ENCODE data around the gene CDH13. TPM values are rescaled to one million over a fixed set of nuclear protein-coding genes. Genes with fewer than 3 reads are reported as not detected.

CDH13 gene
- total RNA-seq, 1 experiment from 2014 or later = 2.1 TPM

DNA sequence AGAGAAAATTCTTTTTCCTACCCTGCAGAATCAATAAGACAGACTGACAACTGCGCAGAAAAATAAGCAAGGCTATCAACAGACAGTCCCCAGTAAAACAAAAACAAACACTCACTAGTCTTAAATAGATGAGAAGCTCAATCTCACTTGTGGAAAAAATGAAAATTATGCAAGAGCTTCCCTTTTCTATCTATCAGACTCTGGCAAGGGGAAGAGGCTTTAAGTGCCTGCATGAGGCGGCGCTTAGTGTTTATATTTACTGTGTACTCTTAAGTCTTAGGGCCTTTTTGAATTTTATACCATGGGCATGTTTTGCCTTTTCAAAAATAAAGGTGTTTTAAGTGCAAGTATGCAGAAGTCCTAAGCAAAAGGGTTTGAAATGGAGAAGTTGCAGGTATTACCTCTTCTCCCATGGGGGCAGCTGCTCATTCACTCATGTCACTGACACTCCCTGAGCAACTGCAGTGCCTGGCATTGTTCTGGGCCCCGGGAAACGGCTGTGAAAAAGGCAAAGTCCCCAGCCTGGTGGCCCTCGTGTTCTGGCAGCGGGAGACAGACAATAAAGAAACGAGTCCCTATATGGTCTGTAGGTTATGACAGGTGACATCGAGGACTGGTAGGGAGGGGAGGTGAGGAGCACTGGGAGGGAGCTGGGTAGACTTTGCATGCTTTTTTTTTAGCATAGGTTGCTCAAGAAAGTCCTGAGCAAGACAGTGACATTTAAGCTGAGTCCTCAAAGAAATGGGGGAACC is 1216.2 kb downstream of the CDH13 start:
- ChIA-PET POLR2A (ENCODE audit: low non-redundant PET) (no interaction called here), CTCF (interaction anchor here (0.6 kb wide), 1 partner anchor 218 kb away, joined by 3 read pairs; no protein-coding TSS in a partner anchor)
- Histone ChIP-seq H3K4me1 (ENCODE audit: insufficient read depth, low read length, poor library complexity, severe bottlenecking) (no peaks in the 10 kb centered on the region), H3K4me3 (ENCODE audit: low read depth, low read length, poor library complexity, severe bottlenecking) (no peak overlapping the region), H3K36me3 (ENCODE audit: insufficient read depth, low read length, poor library complexity, severe bottlenecking) (no peaks in the 10 kb centered on the region), H3K27me3 (replicated peaks; ENCODE audit: insufficient read depth, low read depth, low read length, poor library complexity) (no peaks in the 10 kb centered on the region), H3K9me3 (ENCODE audit: low read depth, low read length, poor library complexity, severe bottlenecking) (no peaks in the 10 kb centered on the region), H3K27ac (ENCODE audit: low read depth, low read length, poor library complexity, severe bottlenecking) (no peak overlapping the region)
- DNase-seq (ENCODE audit: low spot score) = no peak
- intact Hi-C loops (cut with micrococcal nuclease; ENCODE audit: unreplicated experiment) = no loop called here
- no TSS peak for BruUV-seq (replicated peaks)
- TF ChIP-seq, protein P1, sequence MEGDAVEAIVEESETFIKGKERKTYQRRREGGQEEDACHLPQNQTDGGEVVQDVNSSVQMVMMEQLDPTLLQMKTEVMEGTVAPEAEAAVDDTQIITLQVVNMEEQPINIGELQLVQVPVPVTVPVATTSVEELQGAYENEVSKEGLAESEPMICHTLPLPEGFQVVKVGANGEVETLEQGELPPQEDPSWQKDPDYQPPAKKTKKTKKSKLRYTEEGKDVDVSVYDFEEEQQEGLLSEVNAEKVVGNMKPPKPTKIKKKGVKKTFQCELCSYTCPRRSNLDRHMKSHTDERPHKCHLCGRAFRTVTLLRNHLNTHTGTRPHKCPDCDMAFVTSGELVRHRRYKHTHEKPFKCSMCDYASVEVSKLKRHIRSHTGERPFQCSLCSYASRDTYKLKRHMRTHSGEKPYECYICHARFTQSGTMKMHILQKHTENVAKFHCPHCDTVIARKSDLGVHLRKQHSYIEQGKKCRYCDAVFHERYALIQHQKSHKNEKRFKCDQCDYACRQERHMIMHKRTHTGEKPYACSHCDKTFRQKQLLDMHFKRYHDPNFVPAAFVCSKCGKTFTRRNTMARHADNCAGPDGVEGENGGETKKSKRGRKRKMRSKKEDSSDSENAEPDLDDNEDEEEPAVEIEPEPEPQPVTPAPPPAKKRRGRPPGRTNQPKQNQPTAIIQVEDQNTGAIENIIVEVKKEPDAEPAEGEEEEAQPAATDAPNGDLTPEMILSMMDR (conservative IDR thresholded peaks at IDR 0.05; ENCODE audit: low read depth, low read length) = no peak
- TF ChIP-seq EZH2 (IDR thresholded peaks at IDR 0.05; ENCODE audit: borderline replicate concordance, low read depth, low read length, poor library complexity, severe bottlenecking) = no peak

DNA sequence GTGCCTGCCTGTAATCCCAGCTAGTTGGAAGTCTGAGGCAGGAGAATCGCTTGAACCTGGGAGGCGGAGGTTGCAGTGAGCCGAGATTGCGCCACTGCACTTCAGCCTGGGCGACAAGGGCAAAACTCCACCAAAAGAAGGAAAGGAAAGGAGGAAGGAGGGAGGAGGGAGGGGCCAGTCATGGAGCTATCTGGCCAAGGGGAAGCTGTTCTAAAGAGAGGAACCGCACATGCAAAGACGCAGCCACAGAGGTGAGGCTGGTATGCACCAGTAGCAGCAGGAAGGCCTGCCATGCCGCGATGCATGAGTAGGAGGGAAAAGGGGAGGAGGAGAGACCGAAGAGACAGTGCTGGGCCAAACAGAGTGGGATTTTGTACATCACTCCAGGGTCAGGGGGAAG is 1216.9 kb downstream of the CDH13 start:
- BruUV-seq (replicated peaks) = no TSS peak
- Histone ChIP-seq H3K27ac (ENCODE audit: low read depth, low read length, poor library complexity, severe bottlenecking) (no peak overlapping the region), H3K4me3 (ENCODE audit: low read depth, low read length, poor library complexity, severe bottlenecking) (no peak overlapping the region), H3K9me3 (ENCODE audit: low read depth, low read length, poor library complexity, severe bottlenecking) (no peaks in the 10 kb centered on the region), H3K4me1 (ENCODE audit: insufficient read depth, low read length, poor library complexity, severe bottlenecking) (no peaks in the 10 kb centered on the region), H3K36me3 (ENCODE audit: insufficient read depth, low read length, poor library complexity, severe bottlenecking) (no peaks in the 10 kb centered on the region), H3K27me3 (replicated peaks; ENCODE audit: insufficient read depth, low read depth, low read length, poor library complexity) (no peaks in the 10 kb centered on the region)
- CTCF ChIA-PET = interaction anchor here (0.6 kb wide), 1 partner anchor 217 kb away, joined by 3 read pairs; no protein-coding TSS in a partner anchor
- no peak for DNase-seq (ENCODE audit: low spot score)
- POLR2A ChIA-PET (ENCODE audit: low non-redundant PET) = no interaction called here
- TF ChIP-seq, protein P1 (conservative IDR thresholded peaks at IDR 0.05; ENCODE audit: low read depth, low read length) = no peak
- TF ChIP-seq EZH2 (IDR thresholded peaks at IDR 0.05; ENCODE audit: borderline replicate concordance, low read depth, low read length, poor library complexity, severe bottlenecking) = no peak
- intact Hi-C loops (cut with micrococcal nuclease; ENCODE audit: unreplicated experiment) = no loop called here

DNA sequence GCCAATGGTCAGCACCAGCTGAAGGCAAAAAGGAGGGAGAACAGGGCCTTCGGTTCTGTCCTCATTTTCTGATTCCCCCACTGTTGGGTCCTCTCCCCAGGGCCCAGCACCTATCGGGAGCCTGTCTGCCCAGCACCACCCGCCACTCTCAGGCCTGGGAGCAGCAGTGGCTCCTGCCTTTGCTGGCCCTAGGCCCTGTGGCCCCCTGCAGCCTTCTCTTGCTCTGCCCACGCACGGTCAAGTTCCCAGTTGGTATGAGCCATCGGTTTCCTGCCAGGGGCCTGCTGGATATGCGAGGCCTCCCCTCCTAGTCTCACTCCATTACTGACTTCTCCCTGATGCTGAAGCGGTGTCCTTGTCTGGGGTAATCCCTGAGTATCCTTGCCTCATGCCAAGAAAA is 1218.5 kb downstream of the CDH13 start:
- Histone ChIP-seq H3K4me3 (ENCODE audit: low read depth, low read length, poor library complexity, severe bottlenecking) (no peak overlapping the region), H3K9me3 (ENCODE audit: low read depth, low read length, poor library complexity, severe bottlenecking) (no peaks in the 10 kb centered on the region), H3K27me3 (replicated peaks; ENCODE audit: insufficient read depth, low read depth, low read length, poor library complexity) (no peaks in the 10 kb centered on the region), H3K27ac (ENCODE audit: low read depth, low read length, poor library complexity, severe bottlenecking) (no peak overlapping the region), H3K36me3 (ENCODE audit: insufficient read depth, low read length, poor library complexity, severe bottlenecking) (no peaks in the 10 kb centered on the region), H3K4me1 (ENCODE audit: insufficient read depth, low read length, poor library complexity, severe bottlenecking) (no peaks in the 10 kb centered on the region)
- no peak for DNase-seq (ENCODE audit: low spot score)
- intact Hi-C loops (cut with micrococcal nuclease; ENCODE audit: unreplicated experiment) = no loop called here
- BruUV-seq (replicated peaks) = no TSS peak
- ChIA-PET POLR2A (ENCODE audit: low non-redundant PET) (no interaction called here), CTCF (no interaction called here)
- TF ChIP-seq, protein P1 (conservative IDR thresholded peaks at IDR 0.05; ENCODE audit: low read depth, low read length) = no peak
- no peak for TF ChIP-seq EZH2 (IDR thresholded peaks at IDR 0.05; ENCODE audit: borderline replicate concordance, low read depth, low read length, poor library complexity, severe bottlenecking)

Data from A673 (cell line).